ENCODE results near the gene GNAO1. TPM values are rescaled to one million over a fixed set of nuclear protein-coding genes. Genes with fewer than 3 reads are reported as not detected.

Gene GNAO1
- total and polyA plus RNA-seq, 9 of the 15 experiments (the other 6 are each of a cell fraction or from before 2014, with no cell fraction given), result 0.07 to 0.42 (median 0.08) TPM; not detected in 5

GRCh38 chr16:56191156-56191815 is at the start of gene GNAO1 (continued):
- TF ChIP-seq, protein P1, sequence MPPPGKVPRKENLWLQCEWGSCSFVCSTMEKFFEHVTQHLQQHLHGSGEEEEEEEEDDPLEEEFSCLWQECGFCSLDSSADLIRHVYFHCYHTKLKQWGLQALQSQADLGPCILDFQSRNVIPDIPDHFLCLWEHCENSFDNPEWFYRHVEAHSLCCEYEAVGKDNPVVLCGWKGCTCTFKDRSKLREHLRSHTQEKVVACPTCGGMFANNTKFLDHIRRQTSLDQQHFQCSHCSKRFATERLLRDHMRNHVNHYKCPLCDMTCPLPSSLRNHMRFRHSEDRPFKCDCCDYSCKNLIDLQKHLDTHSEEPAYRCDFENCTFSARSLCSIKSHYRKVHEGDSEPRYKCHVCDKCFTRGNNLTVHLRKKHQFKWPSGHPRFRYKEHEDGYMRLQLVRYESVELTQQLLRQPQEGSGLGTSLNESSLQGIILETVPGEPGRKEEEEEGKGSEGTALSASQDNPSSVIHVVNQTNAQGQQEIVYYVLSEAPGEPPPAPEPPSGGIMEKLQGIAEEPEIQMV (tag; conservative IDR thresholded peaks at IDR 0.05; ENCODE audit: low read depth), result no peak
- TF ChIP-seq CHD2 (IDR thresholded peaks at IDR 0.05; ENCODE audit: low read depth, low read length) (no peak), BRF1 (IDR thresholded peaks at IDR 0.05; ENCODE audit: borderline replicate concordance, extremely low read depth, insufficient read length) (no peak), ATF1 (CRISPR knock-in tag; IDR thresholded peaks at IDR 0.05) (no peak), ATF1 (tag; IDR thresholded peaks at IDR 0.05) (no peak), HDAC1 (IDR thresholded peaks at IDR 0.05) (no peak), NRF1 (conservative IDR thresholded peaks at IDR 0.05 in 1 of 2, IDR thresholded peaks at IDR 0.05 in 1 of 2) (peak; percentile 81 to 83), ZFP1 (CRISPR knock-in tag; IDR thresholded peaks at IDR 0.05) (no peak), HDAC6 (IDR thresholded peaks at IDR 0.05; ENCODE audit: low read depth, low read length) (no peak), CBX8 (IDR thresholded peaks at IDR 0.05; ENCODE audit: borderline replicate concordance, extremely low read depth, low read depth, low read length, poor library complexity, severe bottlenecking) (no peak), ZNF133 (CRISPR knock-in tag; IDR thresholded peaks at IDR 0.05) (no peak), ZNF668 (CRISPR knock-in tag; IDR thresholded peaks at IDR 0.05) (no peak), ZNF699 (CRISPR knock-in tag; IDR thresholded peaks at IDR 0.05; ENCODE audit: insufficient replicate concordance) (no peak), ELF4 (CRISPR knock-in tag; IDR thresholded peaks at IDR 0.05) (no peak), KLF10 (CRISPR knock-in tag; IDR thresholded peaks at IDR 0.05) (no peak), CXXC5 (CRISPR knock-in tag; IDR thresholded peaks at IDR 0.05) (peak; percentile 82), SMAD4 (CRISPR knock-in tag; conservative IDR thresholded peaks at IDR 0.05) (peak; percentile 56; the same call in 1 of the 2 replicates), NCOA4 (IDR thresholded peaks at IDR 0.05; ENCODE audit: partially characterized antibody) (no peak), KDM4B (IDR thresholded peaks at IDR 0.05; ENCODE audit: borderline replicate concordance in 2 of 2, low read depth in 1 of 2) (no peak), AFF4 (CRISPR knock-in tag; IDR thresholded peaks at IDR 0.05) (no peak)
